HG03103 (cell line): ENCODE results near the gene SLC2A11.
"Not testable (repeated sequence)": the region's sequence is repeated elsewhere in the genome, so short reads cannot be mapped to it uniquely, and the experiment has no call there.

ENCODE experiments used
- ATAC-seq: cut with Tn5 transposase; IDR thresholded peaks from one replicate; pipeline ENCODE4 v1.9.1; 2021; ENCODE audit warnings: low read depth; ENCODE audit not compliant: unreplicated experiment

SLC2A11 gene

DNA sequence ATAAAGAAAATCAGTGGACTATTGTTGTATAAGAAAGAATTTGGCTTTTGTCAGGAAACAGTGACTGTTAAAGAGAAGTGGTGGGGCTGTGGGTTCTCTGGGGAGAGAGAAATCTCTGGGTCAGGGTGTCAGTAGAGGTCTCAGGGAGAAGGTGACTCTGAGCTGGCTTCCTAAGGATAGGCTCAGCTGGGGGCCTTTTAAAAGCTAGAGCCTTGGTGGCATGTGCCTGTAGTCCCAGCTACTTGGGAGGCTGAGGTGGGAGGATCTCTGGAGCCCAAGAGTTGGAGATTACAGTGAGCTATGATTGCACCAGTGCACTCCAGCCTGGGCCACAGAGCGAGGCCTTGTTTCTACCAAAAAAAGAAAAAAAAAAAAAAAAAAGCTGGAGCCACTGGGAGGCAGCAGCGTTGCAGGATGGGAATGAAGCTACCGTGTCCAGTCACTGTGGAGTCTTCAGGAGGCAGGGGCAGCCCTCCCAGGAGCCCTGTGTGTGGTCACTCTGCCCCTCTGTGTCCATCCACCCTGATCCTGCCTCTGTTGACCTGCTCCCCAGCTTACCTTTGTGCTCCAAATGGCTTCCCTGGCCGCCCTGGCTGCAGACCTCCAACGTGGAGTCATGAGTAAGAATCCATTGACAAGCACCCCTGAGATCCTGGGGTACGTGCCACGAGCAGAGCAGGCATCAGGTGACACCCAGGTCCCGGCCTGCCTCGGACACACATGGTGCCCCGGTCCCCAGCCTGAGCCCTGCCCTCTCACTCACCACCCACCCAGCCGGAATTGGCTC, 31.1 kb downstream of the SLC2A11 start:
- no peak for ATAC-seq

DNA sequence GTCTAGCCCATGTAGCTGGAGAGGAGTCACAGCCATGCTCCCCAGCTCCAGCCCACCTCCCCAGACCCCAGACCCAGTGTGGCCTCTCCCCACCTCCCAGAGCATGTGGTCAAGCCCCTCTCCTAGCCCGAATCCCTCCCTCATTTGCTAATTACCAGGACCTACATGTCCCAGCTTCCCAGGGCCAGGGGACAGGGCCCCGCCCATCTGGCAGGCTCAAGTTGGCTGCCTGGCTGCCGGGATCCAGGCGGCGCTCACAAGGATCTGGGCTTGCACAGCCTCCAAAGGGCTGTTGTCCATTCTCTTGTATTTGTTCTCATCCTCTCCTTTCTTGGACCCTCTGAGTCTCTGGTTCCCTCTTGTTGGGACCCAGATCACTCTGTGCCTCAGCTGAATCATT, 31.9 kb downstream of the SLC2A11 start:
- no peak for ATAC-seq

DNA sequence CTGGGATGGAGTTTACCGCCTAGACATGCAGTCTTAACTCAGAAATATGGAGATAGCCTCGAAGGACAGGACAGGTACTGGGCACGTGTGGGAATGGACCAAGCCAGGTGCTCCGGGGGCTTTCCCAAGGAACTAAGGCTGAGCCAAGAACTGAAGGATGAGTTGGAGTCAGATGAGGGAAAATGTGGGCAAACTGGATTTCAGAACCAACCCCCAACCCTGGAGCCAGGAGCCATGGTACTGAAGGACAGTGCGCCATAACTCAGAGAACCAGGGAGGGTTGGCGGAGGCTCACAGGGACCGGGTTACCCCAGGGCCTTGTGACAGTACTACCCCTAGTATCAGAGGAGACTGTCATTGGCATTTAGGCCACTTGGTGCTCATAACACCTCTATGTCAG, 34.1 kb downstream of the SLC2A11 start:
- ATAC-seq: no peak

DNA sequence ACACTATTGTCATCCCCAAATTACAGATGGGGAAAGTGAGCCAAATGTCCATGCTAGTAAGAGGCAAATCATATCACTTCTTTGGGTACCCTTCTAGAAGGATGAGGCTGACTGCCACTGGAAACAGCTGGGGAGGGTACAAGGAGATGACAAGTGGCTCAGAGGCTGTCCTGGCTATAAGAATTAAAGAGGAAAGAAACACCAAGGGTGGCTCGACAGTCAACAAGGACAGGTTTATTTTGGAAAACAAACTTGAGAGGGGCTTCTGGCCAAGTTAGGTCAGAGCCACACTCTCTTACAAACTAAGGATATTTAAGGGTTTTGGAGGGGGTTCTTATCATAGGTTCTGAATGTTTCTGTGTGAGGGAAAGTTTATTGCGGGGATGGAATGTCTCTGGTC, 34.5 kb downstream of the SLC2A11 start:
- ATAC-seq: no peak

DNA sequence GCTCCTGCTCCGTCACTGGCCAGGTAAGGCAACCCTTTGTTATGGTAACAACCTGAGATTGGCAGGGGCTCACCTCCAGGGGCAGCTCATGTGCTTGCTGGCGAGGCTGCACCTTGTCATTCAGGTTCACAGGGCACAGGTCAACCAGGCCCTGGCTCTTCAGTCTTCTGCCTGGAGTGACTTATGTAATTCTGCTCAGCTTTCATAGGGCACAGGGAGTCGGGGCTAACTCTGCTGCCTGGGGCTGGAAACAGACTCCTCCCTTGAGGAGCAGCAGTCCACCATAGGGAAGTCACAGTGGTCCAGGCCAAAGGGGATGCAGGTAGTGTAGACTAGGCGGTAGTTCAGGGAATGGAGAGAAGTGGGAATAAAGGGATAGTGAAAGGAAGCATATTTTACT, 35.0 kb downstream of the SLC2A11 start:
- ATAC-seq: no peak

DNA sequence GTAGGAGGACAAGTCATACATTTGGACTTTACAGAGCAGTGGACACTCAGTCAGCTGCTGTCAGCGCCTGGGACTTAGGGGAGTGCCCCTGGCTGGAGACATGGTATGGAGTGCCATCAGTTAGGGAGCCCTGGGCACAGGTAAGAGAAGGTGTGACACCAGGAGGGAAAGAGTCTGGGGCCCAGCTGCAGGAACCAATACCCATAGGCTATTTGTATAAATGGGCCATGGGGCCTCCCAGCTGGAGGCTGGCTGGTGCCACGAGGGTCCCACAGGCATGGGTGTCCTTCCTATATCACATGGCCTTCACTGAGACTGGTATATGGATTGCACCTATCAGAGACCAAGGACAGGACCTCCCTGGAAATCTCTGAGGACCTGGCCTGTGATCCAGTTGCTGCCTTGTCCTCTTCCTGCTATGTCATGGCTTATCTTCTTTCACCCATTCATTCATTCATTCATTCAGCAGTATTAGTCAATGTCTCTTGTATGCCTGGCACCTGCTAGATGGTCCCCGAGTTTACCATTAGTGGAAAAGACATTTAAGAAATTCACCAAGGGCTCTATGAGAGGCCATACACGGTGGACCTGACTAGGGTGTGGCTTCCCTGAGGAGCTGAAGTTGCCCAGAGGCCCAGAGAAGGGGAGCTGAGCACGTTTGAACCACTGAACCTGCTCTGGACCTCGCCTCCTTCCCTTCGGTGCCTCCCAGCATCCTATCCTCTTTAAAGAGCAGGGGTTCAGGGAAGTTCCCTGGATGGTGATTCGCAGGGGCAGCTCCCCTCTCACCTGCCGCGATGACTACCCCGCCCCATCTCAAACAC, 35.7 kb downstream of the SLC2A11 start:
- ATAC-seq: no peak

DNA sequence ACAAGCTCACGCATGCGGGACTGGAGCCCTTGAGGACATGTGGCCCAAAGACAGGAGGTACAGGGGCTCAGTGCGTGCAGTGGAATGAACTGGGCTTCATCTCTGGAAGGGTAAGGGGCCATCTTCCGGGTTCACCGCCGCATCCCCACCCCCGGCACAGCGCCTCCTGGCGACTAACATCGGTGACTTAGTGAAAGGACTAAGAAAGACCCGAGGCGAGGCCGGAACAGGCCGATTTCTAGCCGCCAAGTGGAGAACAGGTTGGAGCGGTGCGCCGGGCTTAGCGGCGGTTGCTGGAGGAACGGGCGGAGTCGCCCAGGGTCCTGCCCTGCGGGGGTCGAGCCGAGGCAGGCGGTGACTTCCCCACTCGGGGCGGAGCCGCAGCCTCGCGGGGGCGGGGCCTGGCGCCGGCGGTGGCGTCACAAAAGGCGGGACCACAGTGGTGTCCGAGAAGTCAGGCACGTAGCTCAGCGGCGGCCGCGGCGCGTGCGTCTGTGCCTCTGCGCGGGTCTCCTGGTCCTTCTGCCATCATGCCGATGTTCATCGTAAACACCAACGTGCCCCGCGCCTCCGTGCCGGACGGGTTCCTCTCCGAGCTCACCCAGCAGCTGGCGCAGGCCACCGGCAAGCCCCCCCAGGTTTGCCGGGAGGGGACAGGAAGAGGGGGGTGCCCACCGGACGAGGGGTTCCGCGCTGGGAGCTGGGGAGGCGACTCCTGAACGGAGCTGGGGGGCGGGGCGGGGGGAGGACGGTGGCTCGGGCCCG, 36.5 kb downstream of the SLC2A11 start, which contains the start of gene MIF:
TSS of gene MIF (plus strand) at position 439 of the 765 bp plus-strand sequence. CDS start at position 531, 92 bp downstream.
- peak; percentile 73 for ATAC-seq

DNA sequence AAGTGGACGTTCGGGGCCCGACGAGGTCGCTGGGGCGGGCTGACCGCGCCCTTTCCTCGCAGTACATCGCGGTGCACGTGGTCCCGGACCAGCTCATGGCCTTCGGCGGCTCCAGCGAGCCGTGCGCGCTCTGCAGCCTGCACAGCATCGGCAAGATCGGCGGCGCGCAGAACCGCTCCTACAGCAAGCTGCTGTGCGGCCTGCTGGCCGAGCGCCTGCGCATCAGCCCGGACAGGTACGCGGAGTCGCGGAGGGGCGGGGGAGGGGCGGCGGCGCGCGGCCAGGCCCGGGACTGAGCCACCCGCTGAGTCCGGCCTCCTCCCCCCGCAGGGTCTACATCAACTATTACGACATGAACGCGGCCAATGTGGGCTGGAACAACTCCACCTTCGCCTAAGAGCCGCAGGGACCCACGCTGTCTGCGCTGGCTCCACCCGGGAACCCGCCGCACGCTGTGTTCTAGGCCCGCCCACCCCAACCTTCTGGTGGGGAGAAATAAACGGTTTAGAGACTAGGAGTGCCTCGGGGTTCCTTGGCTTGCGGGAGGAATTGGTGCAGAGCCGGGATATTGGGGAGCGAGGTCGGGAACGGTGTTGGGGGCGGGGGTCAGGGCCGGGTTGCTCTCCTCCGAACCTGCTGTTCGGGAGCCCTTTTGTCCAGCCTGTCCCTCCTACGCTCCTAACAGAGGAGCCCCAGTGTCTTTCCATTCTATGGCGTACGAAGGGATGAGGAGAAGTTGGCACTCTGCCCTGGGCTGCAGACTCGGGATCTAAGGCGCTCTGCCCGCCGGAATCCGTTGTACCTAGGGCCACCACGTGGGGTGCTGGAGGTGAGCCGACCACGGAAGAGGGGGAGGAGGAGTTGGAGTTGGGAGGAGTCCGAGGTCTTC, 37.3 kb downstream of the SLC2A11 start:
- no peak for ATAC-seq

DNA sequence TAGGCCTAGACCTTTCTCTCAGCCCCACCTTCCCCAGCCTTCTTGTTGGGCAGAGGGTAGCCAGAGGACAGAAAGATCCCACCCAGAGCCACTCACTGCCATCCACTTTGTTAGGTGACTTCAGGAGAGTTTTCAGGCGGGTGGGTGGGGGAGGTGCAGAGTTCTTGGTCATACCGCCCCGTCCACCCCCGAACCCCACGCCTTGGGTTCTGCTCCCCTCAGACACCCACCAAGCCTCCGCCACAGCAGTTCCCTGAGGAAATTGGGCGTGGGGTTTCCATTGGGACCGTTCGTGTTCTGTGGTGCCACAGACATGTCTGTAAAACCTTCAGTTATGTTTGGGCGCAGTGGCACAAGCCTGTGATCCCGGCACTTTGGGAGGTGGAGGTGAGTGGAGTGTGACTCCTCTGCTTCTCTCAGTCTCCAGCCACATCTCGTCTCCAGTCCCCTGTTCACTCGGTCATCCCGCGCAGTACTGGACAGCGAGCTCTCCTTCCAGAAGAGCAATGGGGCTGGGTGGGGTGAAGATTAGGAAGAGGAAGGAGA, 38.0 kb downstream of the SLC2A11 start:
- ATAC-seq: no peak

DNA sequence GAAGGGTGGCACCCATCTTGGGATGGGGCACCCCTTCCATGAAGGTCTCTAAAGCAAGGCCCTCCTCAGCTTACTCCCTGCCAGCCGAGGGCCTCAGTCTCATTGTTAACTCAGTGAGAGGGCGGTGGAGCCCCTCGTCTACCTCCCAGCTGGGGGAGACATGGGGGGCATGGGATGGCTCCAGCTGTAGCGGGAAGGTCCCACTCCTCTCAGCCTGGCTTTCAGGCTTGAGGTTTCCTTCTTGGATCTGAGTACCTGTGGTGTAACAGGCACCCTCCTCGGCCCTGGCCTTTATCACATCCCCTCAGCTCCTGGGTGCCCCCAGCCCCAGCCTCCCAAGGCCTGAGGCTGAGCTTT, 38.5 kb downstream of the SLC2A11 start:
- no peak for ATAC-seq

DNA sequence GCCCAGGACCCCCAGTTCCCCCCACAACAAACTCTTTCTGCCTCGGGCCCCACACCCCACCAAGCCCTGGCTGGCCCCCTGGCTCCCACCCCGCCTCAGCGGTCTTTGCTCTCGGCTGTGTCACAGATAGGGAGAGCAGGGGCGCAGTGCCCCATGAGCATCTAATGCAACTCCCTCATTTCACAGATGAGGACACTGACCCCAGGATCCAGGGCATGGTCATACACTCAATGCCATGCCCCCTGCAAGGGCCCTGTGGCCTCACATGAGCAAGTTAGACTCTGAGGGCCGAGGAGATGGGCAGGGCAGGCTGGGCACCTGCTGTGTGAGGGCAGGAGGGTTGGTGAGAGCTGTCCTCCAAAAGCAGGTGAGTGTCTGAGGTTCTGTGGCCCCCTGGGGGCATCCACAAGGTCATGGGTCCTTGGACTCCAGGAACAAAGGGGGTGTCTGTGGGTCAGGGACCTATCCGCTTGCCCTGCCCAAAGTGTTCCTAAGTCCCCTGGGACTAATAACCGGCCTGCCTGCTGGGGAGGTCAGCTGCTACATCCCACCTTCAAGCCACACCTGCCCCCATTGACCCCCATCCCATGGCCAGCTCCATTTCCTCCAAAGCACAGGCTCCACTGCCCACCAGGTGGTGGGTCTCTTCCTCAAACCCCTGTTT, 39.0 kb downstream of the SLC2A11 start:
- no peak for ATAC-seq

DNA sequence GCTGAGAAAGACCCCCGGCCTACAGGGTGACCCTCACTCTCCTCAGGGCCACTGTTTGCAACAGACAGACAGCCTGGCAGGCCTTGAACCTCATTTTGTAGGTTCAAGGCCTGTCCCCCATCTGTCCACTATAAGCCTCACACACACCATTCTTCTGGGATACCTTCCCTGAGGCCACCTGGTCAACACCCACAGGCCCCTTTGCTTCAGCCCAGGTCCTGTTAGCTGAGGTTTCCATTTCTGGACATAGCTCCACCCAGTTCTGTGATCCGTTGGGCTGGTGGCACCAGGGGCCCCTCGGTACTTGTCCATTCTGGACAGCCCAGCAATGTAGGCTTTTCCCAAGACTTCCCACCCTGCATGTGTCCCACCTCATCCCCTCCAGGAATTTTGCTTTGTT, 39.6 kb downstream of the SLC2A11 start:
- ATAC-seq: no peak

DNA sequence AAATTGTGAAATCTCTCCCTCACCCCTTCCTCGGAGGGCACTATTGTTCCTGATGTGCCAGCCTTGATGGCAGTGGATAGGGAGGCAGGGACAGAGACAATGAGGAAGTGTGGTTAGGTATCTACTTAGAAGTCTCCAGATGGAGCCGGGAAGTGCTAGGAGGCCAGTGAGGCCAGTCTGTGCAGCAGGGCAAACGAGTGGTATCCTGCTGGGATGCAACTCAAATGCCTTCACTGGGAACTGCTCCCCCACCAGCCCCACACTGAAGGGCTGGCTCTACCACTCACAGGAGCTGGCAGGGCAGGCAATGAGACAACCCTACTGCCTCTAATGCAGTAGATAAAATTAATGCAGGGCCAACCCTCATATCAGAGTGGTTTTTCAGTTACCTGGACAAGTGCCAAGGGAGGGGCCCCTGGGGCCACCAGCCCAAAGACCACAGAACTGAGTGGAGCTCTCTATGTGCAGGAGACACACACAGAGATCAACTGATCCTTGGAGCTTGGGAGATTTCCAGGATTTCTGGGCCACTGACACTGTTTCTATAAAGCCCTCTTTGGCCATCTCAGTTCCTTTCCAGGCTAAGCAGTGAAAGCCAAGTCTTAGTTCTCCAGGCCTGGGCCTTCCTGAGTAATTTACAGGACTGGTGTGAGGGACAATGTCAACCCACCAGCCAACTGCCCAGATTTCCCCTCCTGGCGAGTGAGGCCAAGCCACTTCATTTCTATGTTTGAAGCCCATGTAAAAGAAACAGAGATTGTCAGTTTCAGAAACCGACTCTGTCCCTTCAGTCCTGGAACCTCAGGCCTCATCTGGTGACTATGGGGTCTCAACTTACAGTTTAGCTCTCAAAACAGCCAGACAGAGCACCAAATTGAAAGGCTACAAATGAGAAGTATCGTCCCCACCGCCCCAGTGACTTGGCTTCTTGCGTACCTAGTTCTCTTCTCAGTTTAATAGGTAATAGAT, 40.6 kb downstream of the SLC2A11 start:
- ATAC-seq: no peak

DNA sequence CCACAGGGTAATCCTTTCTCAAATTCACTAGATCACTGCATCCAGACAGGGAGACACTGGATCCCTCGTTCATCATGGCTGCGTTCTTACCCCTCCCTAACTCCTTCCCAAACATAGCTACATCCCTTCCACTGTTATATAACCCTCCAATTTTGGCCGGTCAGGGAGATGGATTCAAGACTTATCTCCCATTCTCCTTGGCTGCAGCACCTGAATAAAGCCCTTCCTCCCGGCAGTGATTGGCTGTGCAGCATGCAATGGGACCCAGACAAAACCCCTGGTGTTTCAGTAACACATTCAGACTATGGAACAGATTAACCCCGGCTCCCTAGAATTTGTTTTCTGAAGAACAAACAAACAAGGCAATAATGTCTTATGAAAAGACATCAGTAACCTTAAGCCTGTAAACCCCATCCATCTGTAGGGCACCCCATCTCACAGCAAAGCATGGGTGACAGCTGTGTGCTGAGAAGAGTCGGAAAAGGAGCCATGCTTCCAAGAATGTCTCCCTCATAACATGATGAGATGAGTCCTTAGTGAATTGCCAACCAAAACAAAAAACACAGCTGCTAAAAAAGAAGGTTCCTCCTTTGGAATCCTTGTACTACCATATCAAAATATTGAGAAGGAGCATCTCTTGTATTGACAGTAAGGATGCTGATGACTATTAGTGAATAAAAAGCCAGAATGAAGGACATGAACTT, 41.5 kb downstream of the SLC2A11 start:
- no peak for ATAC-seq

DNA sequence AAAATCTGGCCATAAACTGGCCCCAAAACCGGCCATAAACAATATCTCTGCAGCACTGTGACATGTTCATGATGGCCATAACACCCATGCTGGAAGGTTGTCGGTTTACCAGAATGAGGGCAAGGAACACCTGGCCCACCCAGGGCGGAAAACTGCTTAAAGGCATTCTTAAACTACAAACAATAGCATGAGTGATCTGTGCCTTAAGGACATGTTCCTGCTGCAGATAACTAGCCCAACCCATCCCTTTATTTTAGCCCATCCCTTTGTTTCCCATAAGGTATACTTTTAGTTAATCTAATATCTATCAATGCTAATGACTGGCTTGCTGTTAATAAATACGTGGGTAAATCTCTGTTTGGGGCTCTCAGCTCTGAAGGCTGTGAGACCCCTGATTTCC, 42.6 kb downstream of the SLC2A11 start:
- ATAC-seq: not testable (repeated sequence)

DNA sequence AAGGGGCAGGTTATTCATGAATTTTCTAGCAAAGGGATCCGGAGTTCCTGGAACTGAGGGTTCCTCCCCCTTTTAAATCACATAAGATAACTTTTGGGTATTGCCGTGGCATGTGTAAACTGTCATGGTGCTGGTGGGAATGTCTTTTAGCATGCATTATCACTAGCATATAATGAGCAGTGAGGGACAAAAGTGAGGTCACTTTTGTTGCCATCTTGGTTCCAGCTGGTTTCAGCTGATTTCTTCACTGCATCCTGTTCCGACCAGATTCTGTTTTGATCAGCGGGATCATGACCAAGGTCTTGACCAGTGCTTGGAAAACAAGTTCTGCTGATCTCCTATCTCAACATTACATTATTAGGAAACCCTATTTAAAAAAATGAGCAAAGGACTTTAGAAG, 43.9 kb downstream of the SLC2A11 start:
- ATAC-seq: no peak

DNA sequence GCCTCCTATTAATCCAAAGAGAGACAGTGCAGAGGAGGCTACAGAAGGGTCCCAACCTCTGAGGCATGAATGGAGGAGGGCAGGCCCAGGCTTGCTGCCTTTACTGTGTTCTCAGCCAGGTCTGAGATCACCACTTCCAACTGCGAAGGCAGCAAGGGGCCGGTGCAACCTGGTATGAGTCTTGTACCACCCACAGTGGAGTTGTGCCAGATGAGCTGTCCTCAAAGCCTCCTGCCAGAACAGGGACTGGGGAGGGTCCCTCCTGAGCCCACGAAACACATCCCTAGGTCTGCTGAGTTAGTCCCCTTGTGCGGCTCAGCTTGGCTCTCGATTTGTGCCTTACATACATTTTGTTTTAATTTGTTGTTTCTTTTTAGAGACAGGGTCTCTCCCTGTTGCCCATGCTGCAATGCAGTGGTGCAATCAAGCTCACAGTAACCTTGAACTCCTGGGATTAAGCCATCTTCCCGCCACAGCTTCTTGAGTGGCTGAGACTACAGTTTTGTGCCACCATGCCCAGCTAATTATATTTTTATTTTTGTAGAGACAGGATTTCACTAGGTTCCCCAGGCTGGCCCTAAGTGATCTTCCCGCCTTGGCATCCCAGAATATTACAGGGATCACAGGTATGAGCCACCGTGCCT, 45.8 kb downstream of the SLC2A11 start:
- no peak for ATAC-seq
